H1 (cell line): ENCODE data around the gene PTPRE.

ENCODE experiments used
- BCL11A ChIP-seq, 2 experiments: IDR thresholded peaks; one replicate each; pipeline ENCODE4 v1.6.1; 2011; ENCODE audit warnings: low read depth in 2 of 2, low read length in 2 of 2, mild to moderate bottlenecking in 2 of 2
- CHD2 ChIP-seq: IDR thresholded peaks from 2 replicates; pipeline ENCODE4 v1.6.1; 2012; ENCODE audit warnings: low read length, improper control_type of control experiment
- CREB1 ChIP-seq: IDR thresholded peaks from 2 replicates; pipeline ENCODE4 v1.6.1; 2012; ENCODE audit warnings: inconsistent platforms
- EP300 ChIP-seq, 2 experiments: IDR thresholded peaks; 1 replicate in 1 of 2; 2 replicates in 1 of 2; pipeline ENCODE4 v1.6.1; 2011 to 2012; ENCODE audit warnings: low read depth in 2 of 2, low read length in 2 of 2, mild to moderate bottlenecking in 2 of 2, borderline replicate concordance in 1 of 2, inconsistent platforms in 1 of 2, moderate library complexity in 1 of 2
- EZH2 ChIP-seq: fragments of 200-600 bp; sonication (generic); IDR thresholded peaks from 2 replicates; pipeline ENCODE4 v1.7.1; 2012; ENCODE audit warnings: low read depth, mild to moderate bottlenecking, moderate library complexity, low read length, inconsistent platforms; ENCODE audit not compliant: severe bottlenecking
- JUN ChIP-seq: IDR thresholded peaks from 2 replicates; pipeline ENCODE4 v1.6.1; 2011; ENCODE audit warnings: low read depth, mild to moderate bottlenecking, improper control_type of control experiment, low read length
- NRF1 ChIP-seq: IDR thresholded peaks from 2 replicates; pipeline ENCODE4 v1.6.1; 2011; ENCODE audit warnings: mild to moderate bottlenecking, low read depth, low read length, improper control_type of control experiment
- POLR2A ChIP-seq, 2 experiments: IDR thresholded peaks; 1 replicate in 1 of 2; 2 replicates in 1 of 2; pipeline ENCODE4 v1.6.1; 2011; ENCODE audit warnings: low read depth in 2 of 2, low read length in 2 of 2, mild to moderate bottlenecking in 2 of 2; ENCODE audit errors: control extremely low read depth in 1 of 2
- RAD21 ChIP-seq, 2 experiments: IDR thresholded peaks in 1 of 2; conservative IDR thresholded peaks in 1 of 2; 2 replicates each; pipeline ENCODE4 v1.6.1; 2011; ENCODE audit warnings: low read depth in 2 of 2, low read length in 2 of 2, improper control_type of control experiment in 1 of 2, inconsistent platforms in 1 of 2, mild to moderate bottlenecking in 1 of 2, moderate library complexity in 1 of 2
- RFX5 ChIP-seq: IDR thresholded peaks from 2 replicates; pipeline ENCODE4 v1.6.1; 2011; ENCODE audit warnings: low read depth, low read length, improper control_type of control experiment, borderline replicate concordance
- RNF2 ChIP-seq: fragments of 200-900, 300-1000 bp; sonication (generic); IDR thresholded peaks from 2 replicates; pipeline ENCODE4 v1.7.1; 2016; ENCODE audit warnings: borderline replicate concordance, low read depth, mild to moderate bottlenecking, antibody characterized with exemption, low read length; ENCODE audit not compliant: poor library complexity, severe bottlenecking; ENCODE audit errors: missing control alignments
- SIN3A ChIP-seq, 2 experiments: IDR thresholded peaks in 1 of 2; conservative IDR thresholded peaks in 1 of 2; 2 replicates each; pipeline ENCODE4 v1.6.1; 2011 to 2012; ENCODE audit warnings: low read length in 2 of 2, improper control_type of control experiment in 1 of 2, low read depth in 1 of 2, mild to moderate bottlenecking in 1 of 2
- TF ChIP-seq, protein P1 (sequence below), 3 experiments: IDR thresholded peaks; 1 replicate in 2 of 3; 2 replicates in 1 of 3; pipeline versions ENCODE4 v1.5.1 to v1.6.1; 2011; ENCODE audit warnings: low read length in 3 of 3, mild to moderate bottlenecking in 3 of 3, inconsistent platforms in 2 of 3, low read depth in 1 of 3, moderate library complexity in 1 of 3; ENCODE audit not compliant: insufficient read depth in 1 of 3; ENCODE audit errors: control extremely low read depth in 1 of 3

GRCh38 chr10:128014236-128014635, 107.3 kb downstream of the PTPRE start:
- no peak for TF ChIP-seq SIN3A (conservative IDR thresholded peaks at IDR 0.05 in 1 of 2, IDR thresholded peaks at IDR 0.05 in 1 of 2; ENCODE audit: low read depth in 1 of 2, low read length in 2 of 2)
- no peak for TF ChIP-seq POLR2A (IDR thresholded peaks at IDR 0.05; ENCODE audit: control extremely low read depth in 1 of 2, low read depth in 2 of 2, low read length in 2 of 2)
- no peak for TF ChIP-seq CHD2
- TF ChIP-seq, protein P1, sequence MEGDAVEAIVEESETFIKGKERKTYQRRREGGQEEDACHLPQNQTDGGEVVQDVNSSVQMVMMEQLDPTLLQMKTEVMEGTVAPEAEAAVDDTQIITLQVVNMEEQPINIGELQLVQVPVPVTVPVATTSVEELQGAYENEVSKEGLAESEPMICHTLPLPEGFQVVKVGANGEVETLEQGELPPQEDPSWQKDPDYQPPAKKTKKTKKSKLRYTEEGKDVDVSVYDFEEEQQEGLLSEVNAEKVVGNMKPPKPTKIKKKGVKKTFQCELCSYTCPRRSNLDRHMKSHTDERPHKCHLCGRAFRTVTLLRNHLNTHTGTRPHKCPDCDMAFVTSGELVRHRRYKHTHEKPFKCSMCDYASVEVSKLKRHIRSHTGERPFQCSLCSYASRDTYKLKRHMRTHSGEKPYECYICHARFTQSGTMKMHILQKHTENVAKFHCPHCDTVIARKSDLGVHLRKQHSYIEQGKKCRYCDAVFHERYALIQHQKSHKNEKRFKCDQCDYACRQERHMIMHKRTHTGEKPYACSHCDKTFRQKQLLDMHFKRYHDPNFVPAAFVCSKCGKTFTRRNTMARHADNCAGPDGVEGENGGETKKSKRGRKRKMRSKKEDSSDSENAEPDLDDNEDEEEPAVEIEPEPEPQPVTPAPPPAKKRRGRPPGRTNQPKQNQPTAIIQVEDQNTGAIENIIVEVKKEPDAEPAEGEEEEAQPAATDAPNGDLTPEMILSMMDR (IDR thresholded peaks at IDR 0.05; ENCODE audit: control extremely low read depth in 1 of 3, insufficient read depth in 1 of 3, low read depth in 1 of 3, low read length in 3 of 3) = no peak
- TF ChIP-seq NRF1 = no peak
- TF ChIP-seq EZH2 = no peak
- TF ChIP-seq EP300 (IDR thresholded peaks at IDR 0.05; ENCODE audit: borderline replicate concordance in 1 of 2, low read depth in 2 of 2, low read length in 2 of 2) = no peak
- TF ChIP-seq BCL11A (IDR thresholded peaks at IDR 0.05; ENCODE audit: low read depth in 2 of 2, low read length in 2 of 2) = no peak
- TF ChIP-seq CREB1 = no peak
- no peak for TF ChIP-seq RFX5
- no peak for TF ChIP-seq RNF2
- no peak for TF ChIP-seq RAD21 (IDR thresholded peaks at IDR 0.05 in 1 of 2, conservative IDR thresholded peaks at IDR 0.05 in 1 of 2; ENCODE audit: low read depth in 2 of 2, low read length in 2 of 2)
- no peak for TF ChIP-seq JUN
